NCI-H146 treated with DMSO at 0.1 percent for 48 hours (cell line): ENCODE data around the gene MRPL58.
"Not testable (repeated sequence)": the region's sequence is repeated elsewhere in the genome, so short reads cannot be mapped to it uniquely, and the experiment has no call there.

ENCODE experiments used
- DNase-seq: peaks from one replicate; lab custom pipeline; 2025; ENCODE audit not compliant: unreplicated experiment; lab: John Stamatoyannopoulos, UW

Gene MRPL58

GRCh38 chr17:74987418-74987908 lies 25.0 kb upstream of the MRPL58 start, which contains the start of gene CDR2L:
Gene CDR2L, plus strand, starts transcription at chr17:74987632. Its CDS starts 412 bp downstream, at chr17:74988044.
- peak; percentile 79 for DNase-seq

GRCh38 chr17:74987909-74988711 lies 24.4 kb upstream of the MRPL58 start:
- DNase-seq, result no peak

- no peak for DNase-seq
Observed at GRCh38 chr17:74990581-74991105, 21.8 kb upstream of the MRPL58 start.

- DNase-seq, result no peak
Observed at GRCh38 chr17:74992223-74992622, 20.2 kb upstream of the MRPL58 start.

GRCh38 chr17:74994440-74994839 lies 18.0 kb upstream of the MRPL58 start:
- no peak for DNase-seq

- DNase-seq, result no peak
Observed at GRCh38 chr17:74995847-74996246, 16.6 kb upstream of the MRPL58 start.

GRCh38 chr17:74998783-74999182 lies 13.7 kb upstream of the MRPL58 start:
- DNase-seq, result no peak

- DNase-seq, result no peak
Observed at GRCh38 chr17:74999523-74999922, 12.9 kb upstream of the MRPL58 start.

GRCh38 chr17:75001915-75002843 lies 10.3 kb upstream of the MRPL58 start:
- DNase-seq, result no peak

- no peak for DNase-seq
Observed at GRCh38 chr17:75003070-75003956, 9.2 kb upstream of the MRPL58 start.

- no peak for DNase-seq
Observed at GRCh38 chr17:75003957-75004355, 8.5 kb upstream of the MRPL58 start.

GRCh38 chr17:75004371-75004770 lies 8.1 kb upstream of the MRPL58 start:
- no peak for DNase-seq

GRCh38 chr17:75005291-75005690 lies 7.2 kb upstream of the MRPL58 start:
- DNase-seq, result no peak

GRCh38 chr17:75006084-75006483 lies 6.4 kb upstream of the MRPL58 start:
- DNase-seq, result not testable (repeated sequence)

GRCh38 chr17:75006653-75007052 lies 5.8 kb upstream of the MRPL58 start:
- DNase-seq, result no peak

- DNase-seq, result peak; percentile 41
Observed at GRCh38 chr17:75008373-75008772, 4.1 kb upstream of the MRPL58 start.

GRCh38 chr17:75009139-75009724 lies 3.2 kb upstream of the MRPL58 start:
- no peak for DNase-seq

GRCh38 chr17:75010683-75011400 lies 1.6 kb upstream of the MRPL58 start:
- DNase-seq, result peak; percentile 80

- peak; percentile 36 for DNase-seq
Observed at GRCh38 chr17:75011401-75012095, 922 bp upstream of the MRPL58 start.
